Measurements from ENCODE around the gene GLYAT. TPM values are rescaled to one million over a fixed set of nuclear protein-coding genes. Genes with fewer than 3 reads are reported as not detected.

Gene GLYAT
- total RNA-seq, 4 donors from 2014 or later: 0.67 to 1.1 TPM; not detected in 2

DNA sequence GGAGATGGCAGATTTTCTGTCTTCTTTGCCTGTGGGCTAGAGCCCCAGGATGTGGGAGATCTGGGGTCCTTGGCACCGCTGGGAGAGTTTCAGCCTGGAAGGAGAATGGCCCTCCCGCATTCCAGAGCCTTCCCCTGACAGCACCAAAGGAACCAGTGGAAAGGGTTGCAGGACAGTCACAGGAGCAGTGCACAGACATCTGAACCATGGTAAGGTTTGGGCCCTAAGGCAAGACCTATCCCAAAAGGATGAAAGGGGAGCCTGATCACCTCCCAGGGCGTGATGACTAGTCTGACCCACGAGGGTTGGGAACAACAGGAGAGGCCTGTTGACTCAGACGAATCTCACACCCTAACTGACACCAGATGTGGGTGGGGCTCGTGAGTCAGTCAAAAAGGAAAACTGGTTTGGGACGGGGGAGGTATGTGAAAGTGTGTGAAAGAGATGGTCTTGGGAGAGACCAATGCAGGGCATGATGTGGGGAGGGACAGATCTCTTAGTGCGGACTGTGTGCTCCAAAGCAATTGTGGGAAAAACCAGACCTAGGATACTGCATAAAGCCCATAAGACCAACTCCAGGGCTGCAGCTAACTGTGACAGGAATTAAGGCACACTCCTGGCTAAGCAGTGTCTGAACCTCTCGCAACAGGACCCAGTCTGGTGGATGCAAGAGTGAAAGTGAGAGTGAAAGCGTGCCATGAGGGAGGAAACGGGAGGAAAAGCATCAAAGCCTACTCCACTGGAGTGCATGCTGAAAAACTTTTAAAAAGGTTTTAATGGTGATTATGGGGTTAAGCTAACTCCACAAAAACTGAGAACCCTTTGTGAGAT, 39.1 kb upstream of the GLYAT start:
- WGBS, 2 donors (ENCODE audit: low coverage in 1 of 2): 64 to 68% methylated on average over 5 to 7 of the region's 11 CpGs
- ATAC-seq: no peak
- H3K27ac ChIP-seq: no peak overlapping the region
- peaks cover 9% of the 10 kb centered on the region for H3K27me3 ChIP-seq
- no peaks in the 10 kb centered on the region for H3K4me1 ChIP-seq
- no peak overlapping the region for H3K4me3 ChIP-seq
- H3K36me3 ChIP-seq: no peaks in the 10 kb centered on the region
- TF ChIP-seq, protein P1, sequence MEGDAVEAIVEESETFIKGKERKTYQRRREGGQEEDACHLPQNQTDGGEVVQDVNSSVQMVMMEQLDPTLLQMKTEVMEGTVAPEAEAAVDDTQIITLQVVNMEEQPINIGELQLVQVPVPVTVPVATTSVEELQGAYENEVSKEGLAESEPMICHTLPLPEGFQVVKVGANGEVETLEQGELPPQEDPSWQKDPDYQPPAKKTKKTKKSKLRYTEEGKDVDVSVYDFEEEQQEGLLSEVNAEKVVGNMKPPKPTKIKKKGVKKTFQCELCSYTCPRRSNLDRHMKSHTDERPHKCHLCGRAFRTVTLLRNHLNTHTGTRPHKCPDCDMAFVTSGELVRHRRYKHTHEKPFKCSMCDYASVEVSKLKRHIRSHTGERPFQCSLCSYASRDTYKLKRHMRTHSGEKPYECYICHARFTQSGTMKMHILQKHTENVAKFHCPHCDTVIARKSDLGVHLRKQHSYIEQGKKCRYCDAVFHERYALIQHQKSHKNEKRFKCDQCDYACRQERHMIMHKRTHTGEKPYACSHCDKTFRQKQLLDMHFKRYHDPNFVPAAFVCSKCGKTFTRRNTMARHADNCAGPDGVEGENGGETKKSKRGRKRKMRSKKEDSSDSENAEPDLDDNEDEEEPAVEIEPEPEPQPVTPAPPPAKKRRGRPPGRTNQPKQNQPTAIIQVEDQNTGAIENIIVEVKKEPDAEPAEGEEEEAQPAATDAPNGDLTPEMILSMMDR (IDR thresholded peaks at IDR 0.05): no peak
- TF ChIP-seq EP300 (IDR thresholded peaks at IDR 0.05) (no peak), POLR2AphosphoS5 (IDR thresholded peaks at IDR 0.05) (no peak), POLR2A (IDR thresholded peaks at IDR 0.05) (no peak)
- no peaks in the 10 kb centered on the region for H3K9me3 ChIP-seq

DNA sequence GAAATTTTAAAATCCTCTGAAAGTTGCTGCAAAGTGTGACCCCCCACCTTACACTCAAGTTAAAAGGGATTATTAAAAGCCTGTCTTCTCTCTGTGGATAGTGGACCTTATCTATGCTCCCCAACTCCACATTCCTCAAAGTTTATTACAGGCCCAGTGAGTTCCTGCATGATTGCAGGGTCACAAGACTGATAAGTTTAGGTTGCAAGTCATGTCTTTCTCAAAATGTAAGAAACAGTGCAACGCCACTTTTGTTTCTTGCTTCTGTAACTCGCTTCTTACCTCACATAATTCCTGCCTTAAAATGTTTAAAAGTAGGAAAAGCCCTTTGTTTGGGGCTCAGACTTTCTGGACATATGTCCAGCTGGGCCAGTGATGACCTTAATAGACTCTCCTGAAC, 38.4 kb upstream of the GLYAT start:
- no peak overlapping the region for H3K4me3 ChIP-seq
- no peak for TF ChIP-seq POLR2A (IDR thresholded peaks at IDR 0.05)
- TF ChIP-seq, protein P1 (IDR thresholded peaks at IDR 0.05): no peak
- TF ChIP-seq POLR2AphosphoS5 (IDR thresholded peaks at IDR 0.05): no peak
- no peak for TF ChIP-seq EP300 (IDR thresholded peaks at IDR 0.05)
- no peaks in the 10 kb centered on the region for H3K36me3 ChIP-seq
- H3K4me1 ChIP-seq: no peaks in the 10 kb centered on the region
- WGBS, 2 donors (ENCODE audit: low coverage in 1 of 2): 70 to 80% methylated on average over 2 of the region's 2 CpGs
- H3K27ac ChIP-seq: no peak overlapping the region
- no peaks in the 10 kb centered on the region for H3K9me3 ChIP-seq
- H3K27me3 ChIP-seq: peaks cover 9% of the 10 kb centered on the region
- no peak for ATAC-seq

DNA sequence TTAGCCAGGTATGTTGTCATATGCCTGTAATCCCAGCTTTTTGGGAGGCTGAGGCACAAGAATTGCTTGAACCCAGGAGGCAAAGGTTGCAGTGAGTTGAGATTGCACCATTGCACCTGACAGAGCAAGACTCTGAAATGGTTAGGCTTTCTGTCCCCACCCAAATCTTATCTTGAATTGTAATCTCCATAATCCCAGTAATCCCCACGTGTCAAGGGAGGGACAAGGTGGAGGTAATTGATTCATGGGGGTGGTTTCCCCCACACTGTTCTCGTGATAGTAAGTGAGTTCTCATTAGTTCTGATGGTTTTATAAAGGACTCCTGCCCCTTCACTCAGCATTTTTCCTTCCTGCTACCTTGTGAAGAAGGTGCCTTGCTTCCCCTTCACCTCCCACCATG, 37.6 kb upstream of the GLYAT start:
- Histone ChIP-seq H3K27ac (no peak overlapping the region), H3K36me3 (no peaks in the 10 kb centered on the region), H3K9me3 (no peaks in the 10 kb centered on the region), H3K27me3 (peaks cover 9% of the 10 kb centered on the region), H3K4me3 (no peak overlapping the region), H3K4me1 (no peaks in the 10 kb centered on the region)
- whole genome bisulfite sequencing, 2 donors (ENCODE audit: low coverage in 1 of 2): 0 to 29% methylated on average over 1 to 2 of the region's 2 CpGs
- TF ChIP-seq POLR2A (IDR thresholded peaks at IDR 0.05) (no peak), EP300 (IDR thresholded peaks at IDR 0.05) (no peak), POLR2AphosphoS5 (IDR thresholded peaks at IDR 0.05) (no peak)
- TF ChIP-seq, protein P1 (IDR thresholded peaks at IDR 0.05): no peak
- no peak for ATAC-seq

DNA sequence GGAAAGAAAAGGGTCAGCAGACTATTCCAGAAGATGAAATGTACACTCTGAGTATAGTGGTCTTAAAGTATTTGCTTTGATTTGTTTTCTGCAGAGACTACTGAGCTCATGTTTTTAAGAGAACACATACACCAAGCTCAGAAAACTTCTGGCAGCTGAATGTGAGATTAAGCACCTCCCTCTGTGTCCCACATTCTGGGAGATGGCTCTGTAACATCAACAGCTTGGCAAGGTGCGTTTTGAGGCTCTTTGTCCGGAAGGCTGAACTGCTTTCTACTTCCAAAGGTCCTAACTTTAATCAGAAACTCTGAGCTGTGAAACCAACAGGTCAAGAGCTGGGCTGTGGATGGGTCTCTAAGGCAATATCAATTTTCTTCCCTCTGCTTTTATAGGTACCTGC, 36.4 kb upstream of the GLYAT start:
- Histone ChIP-seq H3K27ac (no peak overlapping the region), H3K9me3 (no peaks in the 10 kb centered on the region), H3K4me3 (no peak overlapping the region), H3K27me3 (peaks cover 9% of the 10 kb centered on the region), H3K4me1 (no peaks in the 10 kb centered on the region), H3K36me3 (no peaks in the 10 kb centered on the region)
- WGBS, 2 donors (ENCODE audit: low coverage in 1 of 2): 48 to 80% methylated on average over 2 of the region's 2 CpGs
- TF ChIP-seq POLR2A (IDR thresholded peaks at IDR 0.05) (no peak), EP300 (IDR thresholded peaks at IDR 0.05) (no peak), POLR2AphosphoS5 (IDR thresholded peaks at IDR 0.05) (no peak)
- TF ChIP-seq, protein P1 (IDR thresholded peaks at IDR 0.05): no peak
- ATAC-seq: no peak

DNA sequence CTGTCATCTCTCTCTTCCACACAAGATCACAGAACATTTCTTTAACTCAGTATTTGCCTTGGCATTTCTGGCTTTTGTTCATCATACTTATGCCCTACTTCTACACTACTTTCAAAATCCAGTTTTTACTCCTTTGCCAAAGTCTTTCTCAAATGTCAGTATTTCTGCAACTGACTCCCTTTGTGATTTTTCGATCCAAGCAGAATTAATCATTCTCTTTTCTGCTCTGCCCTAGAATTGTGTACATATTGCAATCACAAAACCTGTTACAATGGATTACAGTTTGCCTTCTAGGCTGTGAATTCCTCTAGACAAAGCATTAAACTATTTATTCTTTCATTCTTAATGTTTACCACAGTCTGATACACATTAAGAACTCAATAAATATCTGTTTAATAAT, 33.3 kb upstream of the GLYAT start:
- Histone ChIP-seq H3K27ac (no peak overlapping the region), H3K9me3 (no peaks in the 10 kb centered on the region), H3K36me3 (no peaks in the 10 kb centered on the region), H3K4me3 (no peak overlapping the region), H3K4me1 (no peaks in the 10 kb centered on the region), H3K27me3 (peaks cover 9% of the 10 kb centered on the region)
- TF ChIP-seq EP300 (IDR thresholded peaks at IDR 0.05) (no peak), POLR2AphosphoS5 (IDR thresholded peaks at IDR 0.05) (no peak), POLR2A (IDR thresholded peaks at IDR 0.05) (no peak)
- TF ChIP-seq, protein P1 (IDR thresholded peaks at IDR 0.05): no peak
- WGBS, 2 donors (ENCODE audit: low coverage in 1 of 2): 56 to 75% methylated on average over 1 of the region's 1 CpG
- ATAC-seq: no peak

All from gastroesophageal sphincter (tissue), 4 donors.